Measurements from ENCODE around the gene EDC3.

- TF ChIP-seq CTCF (IDR thresholded peaks at IDR 0.05) (no peak), POLR2A (IDR thresholded peaks at IDR 0.05) (no peak)
Measured at GRCh38 chr15:74676801-74677200, 19.0 kb downstream of the EDC3 start.
